SU-DHL-6 (cell line): Measurements from ENCODE around the gene TEDC2.
"Not testable (repeated sequence)": the region's sequence is repeated elsewhere in the genome, so short reads cannot be mapped to it uniquely, and the experiment has no call there.

Experiments used
- H2AFZ ChIP-seq: fragments of 200-600 bp; sonication (generic); 2 replicates; pipeline ENCODE4 v1.6.1; 2014; ENCODE audit warnings: low read depth, mild to moderate bottlenecking, moderate library complexity, mixed read lengths, antibody characterized with exemption, low read length; ENCODE audit not compliant: severe bottlenecking
- H3F3A ChIP-seq: fragments of 200-600 bp; shearing (Covaris generic); 2 replicates; pipeline ENCODE4 v1.6.0; 2016; ENCODE audit warnings: antibody characterized with exemption, mild to moderate bottlenecking; ENCODE audit not compliant: insufficient read depth
- H3K27ac ChIP-seq: fragments of 200-600 bp; sonication (generic); 2 replicates; pipeline ENCODE4 v1.5.1; 2016; ENCODE audit warnings: low read depth, mild to moderate bottlenecking, low read length, moderate library complexity, mixed read lengths
- H3K27me3 ChIP-seq: fragments of 200-600 bp; sonication (generic), shearing (Covaris generic); 2 replicates; pipeline ENCODE4 v1.6.0; 2014; ENCODE audit warnings: mild to moderate bottlenecking, low read length
- H3K36me3 ChIP-seq: fragments of 200-600 bp; sonication (generic); 2 replicates; pipeline ENCODE4 v1.6.1; 2014; ENCODE audit warnings: mild to moderate bottlenecking, low read length, mixed read lengths
- H3K4me2 ChIP-seq: fragments of 300-600, 200-600 bp; shearing (Covaris generic), sonication (generic); 2 replicates; pipeline ENCODE4 v1.6.0; 2014; ENCODE audit warnings: low read length, low read depth, mild to moderate bottlenecking; ENCODE audit not compliant: poor library complexity, severe bottlenecking
- H3K4me3 ChIP-seq: fragments of 200-600 bp; sonication (generic); 2 replicates; pipeline ENCODE4 v1.5.1; 2014; ENCODE audit warnings: antibody characterized with exemption, low read length, mild to moderate bottlenecking, mixed read lengths; ENCODE audit not compliant: insufficient read depth, poor library complexity, severe bottlenecking
- H3K79me2 ChIP-seq: fragments of 200-600 bp; sonication (generic); 2 replicates; pipeline ENCODE4 v1.6.1; 2014; ENCODE audit warnings: mild to moderate bottlenecking, low read length, moderate library complexity; ENCODE audit not compliant: insufficient read depth
- H3K9ac ChIP-seq: fragments of 200-600 bp; sonication (generic); 2 replicates; pipeline ENCODE4 v1.7.0; 2014; ENCODE audit warnings: mild to moderate bottlenecking, low read length
- H3K9me2 ChIP-seq: fragments of 200-600 bp; sonication (generic); replicated peaks from 2 replicates; pipeline ENCODE4 v1.6.1; 2014; ENCODE audit warnings: low read length; ENCODE audit not compliant: insufficient read depth
- H3K9me3 ChIP-seq: fragments of 200-600 bp; sonication (generic); 2 replicates; pipeline ENCODE4 v1.6.1; 2014; ENCODE audit warnings: low read length, mixed read lengths; ENCODE audit not compliant: insufficient read depth
- H4K20me1 ChIP-seq: fragments of 200-600 bp; sonication (generic); 2 replicates; pipeline ENCODE4 v1.6.1; 2014; ENCODE audit warnings: low read depth, mild to moderate bottlenecking, antibody characterized with exemption, low read length, moderate library complexity, mixed read lengths
- EZH2phosphoT487 ChIP-seq: fragments of 200-600 bp; sonication (generic), shearing (Covaris generic); conservative IDR thresholded peaks from 2 replicates; pipeline ENCODE4 v1.6.1; 2018; ENCODE audit warnings: mild to moderate bottlenecking, antibody characterized with exemption, low read length, moderate library complexity, mixed read lengths
- TF ChIP-seq, protein P1 (sequence below): fragments of 200-600 bp; sonication (generic); IDR thresholded peaks from one replicate; pipeline ENCODE4 v1.5.1; 2017; ENCODE audit warnings: antibody characterized with exemption, mild to moderate bottlenecking, low read length, moderate library complexity; ENCODE audit not compliant: insufficient read depth, poor library complexity, severe bottlenecking

The TEDC2 gene

DNA sequence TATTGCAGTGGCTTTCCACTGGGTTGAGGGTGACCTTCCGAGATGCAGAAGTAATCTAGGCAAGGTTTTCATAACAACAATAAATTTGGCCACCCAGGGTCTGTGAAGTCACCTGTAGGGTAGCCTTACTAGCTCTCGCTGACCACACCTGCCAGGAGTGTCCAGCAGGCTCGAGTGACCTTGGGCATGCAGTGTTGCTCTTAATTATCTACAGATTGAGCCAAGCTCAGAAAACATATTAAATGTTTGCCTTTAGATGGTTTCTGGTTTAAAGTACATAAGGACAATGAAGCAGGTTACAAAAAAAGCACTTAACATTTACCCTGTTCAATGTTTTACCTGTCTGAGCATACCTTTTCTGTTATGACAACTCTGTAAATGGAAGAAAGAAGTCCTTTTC, 16.8 kb downstream of the TEDC2 start:
- TF ChIP-seq, protein P1, sequence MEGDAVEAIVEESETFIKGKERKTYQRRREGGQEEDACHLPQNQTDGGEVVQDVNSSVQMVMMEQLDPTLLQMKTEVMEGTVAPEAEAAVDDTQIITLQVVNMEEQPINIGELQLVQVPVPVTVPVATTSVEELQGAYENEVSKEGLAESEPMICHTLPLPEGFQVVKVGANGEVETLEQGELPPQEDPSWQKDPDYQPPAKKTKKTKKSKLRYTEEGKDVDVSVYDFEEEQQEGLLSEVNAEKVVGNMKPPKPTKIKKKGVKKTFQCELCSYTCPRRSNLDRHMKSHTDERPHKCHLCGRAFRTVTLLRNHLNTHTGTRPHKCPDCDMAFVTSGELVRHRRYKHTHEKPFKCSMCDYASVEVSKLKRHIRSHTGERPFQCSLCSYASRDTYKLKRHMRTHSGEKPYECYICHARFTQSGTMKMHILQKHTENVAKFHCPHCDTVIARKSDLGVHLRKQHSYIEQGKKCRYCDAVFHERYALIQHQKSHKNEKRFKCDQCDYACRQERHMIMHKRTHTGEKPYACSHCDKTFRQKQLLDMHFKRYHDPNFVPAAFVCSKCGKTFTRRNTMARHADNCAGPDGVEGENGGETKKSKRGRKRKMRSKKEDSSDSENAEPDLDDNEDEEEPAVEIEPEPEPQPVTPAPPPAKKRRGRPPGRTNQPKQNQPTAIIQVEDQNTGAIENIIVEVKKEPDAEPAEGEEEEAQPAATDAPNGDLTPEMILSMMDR: no peak
- no peak for TF ChIP-seq EZH2phosphoT487
- Histone ChIP-seq H3K27me3 (no peaks in the 10 kb centered on the region), H3K79me2 (no peaks in the 10 kb centered on the region), H4K20me1 (no peaks in the 10 kb centered on the region; the same call in 1 of the 2 replicates), H3K36me3 (no peaks in the 10 kb centered on the region), H3K4me3 (no peak overlapping the region), H3F3A (peaks cover 6% of the 10 kb centered on the region; the same call in 1 of the 2 replicates), H3K27ac (no peak overlapping the region), H3K9me3 (no peaks in the 10 kb centered on the region), H3K4me2 (no peak overlapping the region), H3K9ac (no peak overlapping the region), H2AFZ (no peak overlapping the region), H3K9me2 (no peaks in the 10 kb centered on the region)

DNA sequence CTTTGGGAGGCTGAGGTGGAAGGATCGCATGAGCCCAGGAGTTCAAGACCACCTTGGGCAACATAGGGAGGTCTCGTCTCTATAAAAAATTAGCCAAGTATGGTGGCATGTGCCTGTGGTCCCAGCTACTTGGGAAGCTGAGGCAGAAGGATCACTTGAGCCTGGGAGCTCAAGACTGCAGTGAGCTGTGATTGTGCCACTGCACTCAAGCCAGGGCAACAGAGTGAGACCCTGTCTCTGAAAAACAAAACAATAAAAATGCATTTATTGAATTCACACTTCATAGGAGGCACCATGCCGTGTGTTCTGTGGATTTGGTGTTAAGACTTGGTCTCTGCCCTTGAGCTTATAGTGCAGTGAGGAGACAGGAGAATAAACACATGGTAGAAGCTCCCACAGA, 17.4 kb downstream of the TEDC2 start:
- H3K9me2 ChIP-seq: no peaks in the 10 kb centered on the region
- no peaks in the 10 kb centered on the region; the same call in 1 of the 2 replicates for H4K20me1 ChIP-seq
- no peaks in the 10 kb centered on the region for H3K9me3 ChIP-seq
- H3K9ac ChIP-seq: no peak overlapping the region
- H3F3A ChIP-seq: peaks cover 6% of the 10 kb centered on the region; the same call in 1 of the 2 replicates
- no peak overlapping the region for H2AFZ ChIP-seq
- H3K79me2 ChIP-seq: no peaks in the 10 kb centered on the region
- no peaks in the 10 kb centered on the region for H3K27me3 ChIP-seq
- no peak for TF ChIP-seq EZH2phosphoT487
- TF ChIP-seq, protein P1: no peak
- H3K36me3 ChIP-seq: no peaks in the 10 kb centered on the region
- H3K27ac ChIP-seq: no peak overlapping the region
- H3K4me3 ChIP-seq: no peak overlapping the region
- no peak overlapping the region for H3K4me2 ChIP-seq

DNA sequence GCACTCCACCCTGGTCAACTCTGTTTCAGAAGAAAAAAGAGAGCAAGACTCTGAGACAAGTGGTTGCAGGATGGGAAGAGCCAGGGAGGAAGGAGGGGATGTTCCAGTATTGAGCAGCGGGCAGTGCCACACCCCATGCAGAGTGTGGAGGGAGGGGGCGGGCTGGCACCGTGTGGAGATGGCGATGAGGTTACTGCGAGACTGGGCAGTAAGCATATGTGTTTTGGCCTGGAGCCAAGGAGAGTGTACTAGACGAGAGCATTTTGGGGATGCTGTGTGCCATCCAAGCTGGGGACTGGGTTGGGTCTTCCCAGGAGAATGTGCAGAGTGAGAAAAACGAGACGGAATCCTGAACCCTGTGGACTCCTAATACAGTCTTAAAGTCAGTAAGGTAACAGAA, 18.4 kb downstream of the TEDC2 start:
- Histone ChIP-seq H3K27ac (no peak overlapping the region), H3K79me2 (no peaks in the 10 kb centered on the region), H3K27me3 (no peaks in the 10 kb centered on the region), H3K4me3 (no peak overlapping the region), H3F3A (peaks cover 2% of the 10 kb centered on the region; the same call in 1 of the 2 replicates), H3K9me2 (no peaks in the 10 kb centered on the region), H3K9ac (no peak overlapping the region), H3K4me2 (no peak overlapping the region), H4K20me1 (no peaks in the 10 kb centered on the region; the same call in 1 of the 2 replicates), H2AFZ (no peak overlapping the region), H3K36me3 (no peaks in the 10 kb centered on the region), H3K9me3 (no peaks in the 10 kb centered on the region)
- no peak for TF ChIP-seq EZH2phosphoT487
- TF ChIP-seq, protein P1: no peak

DNA sequence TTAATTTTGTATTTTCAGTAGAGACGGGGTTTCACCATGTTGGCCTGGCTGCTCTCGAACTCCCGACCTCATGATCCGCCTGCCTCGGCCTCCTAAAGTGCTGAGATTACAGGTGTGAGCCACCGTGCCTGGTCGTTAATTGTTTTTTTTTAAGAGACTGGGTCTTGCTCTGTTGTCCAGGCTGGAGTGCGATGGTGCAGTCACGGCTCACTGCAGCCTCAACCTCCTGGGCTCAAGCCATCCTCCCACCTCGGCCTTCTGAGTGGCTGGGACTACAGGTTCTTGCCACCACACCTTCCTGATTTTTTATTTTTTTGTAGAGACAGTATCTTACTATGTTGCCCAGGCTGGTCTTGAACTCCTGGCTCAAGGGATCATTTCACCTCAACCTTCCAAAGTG, 20.1 kb downstream of the TEDC2 start:
- H3K9ac ChIP-seq, H3K79me2 ChIP-seq, H3K36me3 ChIP-seq, H4K20me1 ChIP-seq, H3F3A ChIP-seq, H3K27ac ChIP-seq, H2AFZ ChIP-seq, H3K4me3 ChIP-seq, H3K27me3 ChIP-seq, H3K9me2 ChIP-seq, H3K9me3 ChIP-seq, H3K4me2 ChIP-seq: not testable (repeated sequence)
